HepG2 (cell line): Measurements from ENCODE around the gene SYNGR2. TPM values are rescaled to one million over a fixed set of nuclear protein-coding genes. Genes with fewer than 3 reads are reported as not detected.

Source experiments
- ISX ChIP-seq: sonication (generic); formaldehyde crosslinking; conservative IDR thresholded peaks from 2 replicates; pipeline ENCODE4 v1.5.0; 2020; ENCODE audit warnings: missing genetic modification reagents
- KAT7 ChIP-seq: IDR thresholded peaks from 2 replicates; pipeline ENCODE4 v1.6.1; 2018; ENCODE audit warnings: borderline replicate concordance, missing compliant biosample characterization
- LCORL ChIP-seq, 2 experiments: fragments of 450-650 bp in 1 of 2; sonication (generic) in 1 of 2; formaldehyde crosslinking in 1 of 2; IDR thresholded peaks; 2 replicates each; pipeline versions ENCODE4 v1.5.0 to v1.6.1; 2017 to 2020; ENCODE audit warnings: antibody characterized with exemption in 1 of 2, missing genetic modification reagents in 1 of 2
- NFYC ChIP-seq: IDR thresholded peaks from 2 replicates; pipeline ENCODE4 v1.6.1; 2016; ENCODE audit warnings: missing genetic modification reagents, missing compliant biosample characterization
- NR2F6 ChIP-seq, 2 experiments: IDR thresholded peaks; 2 replicates each; pipeline ENCODE4 v1.6.1; 2016; ENCODE audit warnings: antibody characterized with exemption in 1 of 2, mild to moderate bottlenecking in 1 of 2
- PAX8 ChIP-seq: sonication (generic); formaldehyde crosslinking; IDR thresholded peaks from 2 replicates; pipeline ENCODE4 v1.8.0; 2022; ENCODE audit warnings: mild to moderate bottlenecking, missing genetic modification reagents, borderline replicate concordance
- PCBP1 ChIP-seq: fragments of 200-400 bp; formaldehyde crosslinking; IDR thresholded peaks from 2 replicates; pipeline ENCODE4 v1.6.1; 2017; ENCODE audit warnings: mild to moderate bottlenecking, low read depth, low read length, borderline replicate concordance
- SALL2 ChIP-seq: sonication (generic); formaldehyde crosslinking; IDR thresholded peaks from 2 replicates; pipeline ENCODE4 v1.8.1; 2023; ENCODE audit warnings: mild to moderate bottlenecking, missing genetic modification reagents, inconsistent platforms
- SMAD1 ChIP-seq: sonication (generic); formaldehyde crosslinking; IDR thresholded peaks from 2 replicates; pipeline ENCODE4 v1.4.0; 2020; ENCODE audit warnings: missing genetic modification reagents, low read depth, mild to moderate bottlenecking, borderline replicate concordance
- THAP11 ChIP-seq: IDR thresholded peaks from 2 replicates; pipeline ENCODE4 v1.6.1; 2016; ENCODE audit warnings: missing biosample characterization, missing genetic modification reagents
- ZNF570 ChIP-seq: sonication (generic); formaldehyde crosslinking; IDR thresholded peaks from 2 replicates; pipeline ENCODE4 v1.4.0; 2020; ENCODE audit warnings: mild to moderate bottlenecking, missing genetic modification reagents, borderline replicate concordance
- ZSCAN12 ChIP-seq: sonication (generic); formaldehyde crosslinking; IDR thresholded peaks from 2 replicates; pipeline ENCODE4 v1.9.0; 2021; ENCODE audit warnings: mild to moderate bottlenecking, missing genetic modification reagents
- polyA plus RNA-seq, 8 experiments: library from polyadenylated mRNA; depleted of rRNA in 3 of 8; stranded (reverse) in 7 of 8; unstranded in 1 of 8; fragments of >200 nt; fragmentation: Illumina TruSeq in 4 of 8; extraction: Trizol in 4 of 8; gene quantifications; 2 replicates each; pipeline versions ENCODE4 v1.2.1 to v1.2.3, GENCODE V29; 2011 to 2016; ENCODE audit warnings: low read depth in 4 of 8, missing spikeins in 1 of 8, mixed read lengths in 1 of 8; ENCODE audit not compliant: insufficient read depth in 1 of 8
- total RNA-seq, 5 experiments: library from RNA; depleted of rRNA; stranded (reverse); fragments of >200 nt; fragmentation: Illumina TruSeq; extraction: Trizol; gene quantifications; 2 replicates each; pipeline ENCODE4 v1.2.3, GENCODE V29; 2016; ENCODE audit warnings: low read depth in 1 of 5
- TF ChIP-seq, protein P1 (sequence below): sonication (generic); formaldehyde crosslinking; IDR thresholded peaks from 2 replicates; pipeline ENCODE4 v1.4.0; 2020; ENCODE audit warnings: missing genetic modification reagents, low read depth, mild to moderate bottlenecking, borderline replicate concordance
- TF ChIP-seq, protein P2 (sequence below): sonication (generic); formaldehyde crosslinking; IDR thresholded peaks from 2 replicates; pipeline ENCODE4 v1.4.0; 2020; ENCODE audit warnings: missing genetic modification reagents
- TF ChIP-seq, protein P3 (sequence below): sonication (generic); formaldehyde crosslinking; IDR thresholded peaks from 2 replicates; pipeline ENCODE4 v1.4.0; 2020; ENCODE audit warnings: missing genetic modification reagents
- TF ChIP-seq, protein P4 (sequence below): sonication (generic); formaldehyde crosslinking; IDR thresholded peaks from 2 replicates; pipeline ENCODE4 v1.4.0; 2020; ENCODE audit warnings: missing genetic modification reagents, borderline replicate concordance
- TF ChIP-seq, protein P5 (sequence below): sonication (generic); formaldehyde crosslinking; IDR thresholded peaks from 2 replicates; pipeline ENCODE4 v1.5.1; 2020; ENCODE audit warnings: missing genetic modification reagents, mild to moderate bottlenecking, borderline replicate concordance
- TF ChIP-seq, protein P6 (sequence below), 2 experiments: sonication (generic) in 1 of 2; formaldehyde crosslinking in 1 of 2; IDR thresholded peaks; 2 replicates each; pipeline versions ENCODE4 v1.5.1 to v1.6.1; 2011 to 2020; ENCODE audit warnings: borderline replicate concordance in 1 of 2, low read depth in 1 of 2, low read length in 1 of 2, mild to moderate bottlenecking in 1 of 2, missing genetic modification reagents in 1 of 2, moderate library complexity in 1 of 2

SYNGR2 gene
- total and polyA plus RNA-seq, 2 of the 13 experiments (the other 11 are each of a cell fraction or from before 2014, with no cell fraction given) = 46.7 to 170 TPM

DNA sequence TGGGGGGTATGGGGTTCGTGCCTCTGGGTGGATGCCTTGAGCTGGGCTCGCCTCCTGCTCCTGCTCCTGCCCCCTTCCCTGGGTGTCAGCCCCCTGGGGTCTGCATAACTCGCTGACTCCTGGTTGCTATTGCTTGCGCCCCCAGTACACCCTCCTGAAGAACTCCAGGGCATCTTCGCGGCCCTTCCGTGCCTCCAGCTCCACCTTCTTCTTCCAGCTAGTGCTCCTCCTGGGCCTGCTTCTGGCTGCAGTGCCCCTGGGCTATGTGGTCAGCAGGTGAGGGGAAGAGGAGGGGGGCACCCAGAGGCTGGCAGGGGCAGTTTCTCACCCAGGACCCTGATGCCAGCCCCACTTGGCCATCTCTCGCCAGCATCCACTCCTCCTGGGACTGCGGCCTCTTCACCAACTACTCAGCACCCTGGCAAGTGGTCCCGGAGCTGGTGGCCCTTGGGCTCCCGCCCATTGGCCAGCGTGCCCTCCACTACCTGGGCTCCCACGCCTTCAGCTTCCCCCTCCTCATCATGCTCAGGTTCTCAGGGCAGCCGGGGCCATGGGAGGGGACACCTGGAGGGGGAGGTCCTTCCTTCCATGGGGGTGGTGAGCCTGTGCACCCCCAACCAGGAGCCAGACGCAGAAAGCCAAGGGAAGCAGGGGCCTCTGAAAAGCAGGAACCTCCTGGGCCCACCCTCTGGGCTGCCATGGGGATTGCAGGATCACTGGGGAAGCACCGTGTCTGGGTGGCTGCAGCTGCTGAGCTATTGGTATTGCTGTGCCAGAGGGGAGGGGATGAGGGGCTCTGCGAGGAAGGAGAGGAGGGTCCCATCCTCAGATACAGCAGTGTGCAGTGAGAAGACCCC lies 29.9 kb upstream of the SYNGR2 start (continued):
- no peak for TF ChIP-seq LCORL (IDR thresholded peaks at IDR 0.05)
- TF ChIP-seq LCORL (CRISPR knock-in tag; IDR thresholded peaks at IDR 0.05) = no peak
- 0 out of 2 replicates have a peak, but pooled peaks have one; percentile 50 for TF ChIP-seq SALL2 (CRISPR knock-in tag)
- TF ChIP-seq, protein P1, sequence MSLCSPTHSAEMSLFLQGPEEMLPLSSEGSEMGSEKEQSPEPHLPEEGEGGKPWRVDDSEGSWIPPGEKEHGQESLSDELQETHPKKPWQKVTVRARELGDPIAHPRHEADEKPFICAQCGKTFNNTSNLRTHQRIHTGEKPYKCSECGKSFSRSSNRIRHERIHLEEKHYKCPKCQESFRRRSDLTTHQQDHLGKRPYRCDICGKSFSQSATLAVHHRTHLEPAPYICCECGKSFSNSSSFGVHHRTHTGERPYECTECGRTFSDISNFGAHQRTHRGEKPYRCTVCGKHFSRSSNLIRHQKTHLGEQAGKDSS (CRISPR knock-in tag) = no peak
- TF ChIP-seq, protein P2, sequence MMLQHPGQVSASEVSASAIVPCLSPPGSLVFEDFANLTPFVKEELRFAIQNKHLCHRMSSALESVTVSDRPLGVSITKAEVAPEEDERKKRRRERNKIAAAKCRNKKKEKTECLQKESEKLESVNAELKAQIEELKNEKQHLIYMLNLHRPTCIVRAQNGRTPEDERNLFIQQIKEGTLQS = no peak
- no peak for TF ChIP-seq ZNF570
- no peak for TF ChIP-seq KAT7 (CRISPR knock-in tag)
- no peak for TF ChIP-seq ISX (CRISPR knock-in tag)
- TF ChIP-seq, protein P3, sequence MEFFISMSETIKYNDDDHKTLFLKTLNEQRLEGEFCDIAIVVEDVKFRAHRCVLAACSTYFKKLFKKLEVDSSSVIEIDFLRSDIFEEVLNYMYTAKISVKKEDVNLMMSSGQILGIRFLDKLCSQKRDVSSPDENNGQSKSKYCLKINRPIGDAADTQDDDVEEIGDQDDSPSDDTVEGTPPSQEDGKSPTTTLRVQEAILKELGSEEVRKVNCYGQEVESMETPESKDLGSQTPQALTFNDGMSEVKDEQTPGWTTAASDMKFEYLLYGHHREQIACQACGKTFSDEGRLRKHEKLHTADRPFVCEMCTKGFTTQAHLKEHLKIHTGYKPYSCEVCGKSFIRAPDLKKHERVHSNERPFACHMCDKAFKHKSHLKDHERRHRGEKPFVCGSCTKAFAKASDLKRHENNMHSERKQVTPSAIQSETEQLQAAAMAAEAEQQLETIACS = 0 out of 2 replicates have a peak, but pooled peaks have one; percentile 22
- no peak for TF ChIP-seq NFYC
- TF ChIP-seq NR2F6 (IDR thresholded peaks at IDR 0.05) = no peak
- TF ChIP-seq NR2F6 (CRISPR knock-in tag; IDR thresholded peaks at IDR 0.05) = no peak
- TF ChIP-seq SMAD1 (CRISPR knock-in tag) = no peak
- no peak for TF ChIP-seq PAX8 (CRISPR knock-in tag)
- TF ChIP-seq THAP11 (CRISPR knock-in tag) = no peak
- TF ChIP-seq, protein P4, sequence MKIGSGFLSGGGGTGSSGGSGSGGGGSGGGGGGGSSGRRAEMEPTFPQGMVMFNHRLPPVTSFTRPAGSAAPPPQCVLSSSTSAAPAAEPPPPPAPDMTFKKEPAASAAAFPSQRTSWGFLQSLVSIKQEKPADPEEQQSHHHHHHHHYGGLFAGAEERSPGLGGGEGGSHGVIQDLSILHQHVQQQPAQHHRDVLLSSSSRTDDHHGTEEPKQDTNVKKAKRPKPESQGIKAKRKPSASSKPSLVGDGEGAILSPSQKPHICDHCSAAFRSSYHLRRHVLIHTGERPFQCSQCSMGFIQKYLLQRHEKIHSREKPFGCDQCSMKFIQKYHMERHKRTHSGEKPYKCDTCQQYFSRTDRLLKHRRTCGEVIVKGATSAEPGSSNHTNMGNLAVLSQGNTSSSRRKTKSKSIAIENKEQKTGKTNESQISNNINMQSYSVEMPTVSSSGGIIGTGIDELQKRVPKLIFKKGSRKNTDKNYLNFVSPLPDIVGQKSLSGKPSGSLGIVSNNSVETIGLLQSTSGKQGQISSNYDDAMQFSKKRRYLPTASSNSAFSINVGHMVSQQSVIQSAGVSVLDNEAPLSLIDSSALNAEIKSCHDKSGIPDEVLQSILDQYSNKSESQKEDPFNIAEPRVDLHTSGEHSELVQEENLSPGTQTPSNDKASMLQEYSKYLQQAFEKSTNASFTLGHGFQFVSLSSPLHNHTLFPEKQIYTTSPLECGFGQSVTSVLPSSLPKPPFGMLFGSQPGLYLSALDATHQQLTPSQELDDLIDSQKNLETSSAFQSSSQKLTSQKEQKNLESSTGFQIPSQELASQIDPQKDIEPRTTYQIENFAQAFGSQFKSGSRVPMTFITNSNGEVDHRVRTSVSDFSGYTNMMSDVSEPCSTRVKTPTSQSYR = no peak
- TF ChIP-seq PCBP1 = peak; percentile 21; the same call in 1 of the 2 replicates
- TF ChIP-seq, protein P5, sequence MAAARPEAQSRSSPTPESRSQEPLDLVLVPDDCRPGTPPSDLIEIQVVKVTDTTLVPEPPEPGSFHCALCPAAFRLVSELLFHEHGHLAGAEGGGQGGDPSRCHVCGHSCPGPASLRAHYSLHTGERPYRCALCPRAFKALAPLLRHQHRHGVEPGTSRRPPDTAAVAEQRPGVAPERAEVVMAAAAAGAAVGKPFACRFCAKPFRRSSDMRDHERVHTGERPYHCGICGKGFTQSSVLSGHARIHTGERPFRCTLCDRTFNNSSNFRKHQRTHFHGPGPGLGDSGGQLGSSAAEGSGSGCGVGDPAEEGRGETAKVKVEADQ (CRISPR knock-in tag) = no peak
- TF ChIP-seq, protein P6, sequence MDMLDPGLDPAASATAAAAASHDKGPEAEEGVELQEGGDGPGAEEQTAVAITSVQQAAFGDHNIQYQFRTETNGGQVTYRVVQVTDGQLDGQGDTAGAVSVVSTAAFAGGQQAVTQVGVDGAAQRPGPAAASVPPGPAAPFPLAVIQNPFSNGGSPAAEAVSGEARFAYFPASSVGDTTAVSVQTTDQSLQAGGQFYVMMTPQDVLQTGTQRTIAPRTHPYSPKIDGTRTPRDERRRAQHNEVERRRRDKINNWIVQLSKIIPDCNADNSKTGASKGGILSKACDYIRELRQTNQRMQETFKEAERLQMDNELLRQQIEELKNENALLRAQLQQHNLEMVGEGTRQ (IDR thresholded peaks at IDR 0.05; ENCODE audit: low read depth, low read length) = no peak
- TF ChIP-seq, protein P6 (CRISPR knock-in tag; IDR thresholded peaks at IDR 0.05; ENCODE audit: borderline replicate concordance) = no peak
- TF ChIP-seq ZSCAN12 (CRISPR knock-in tag) = no peak
